PFSK-1 (cell line): ENCODE data around the gene GNB5.

Source experiments
- FOXP2 ChIP-seq: optimal IDR thresholded peaks from 2 replicates; pipeline ENCODE3; 2011; ENCODE audit warnings: borderline replicate concordance, control low read depth, inconsistent platforms; ENCODE audit not compliant: insufficient read depth; ENCODE audit errors: extremely low read length, extremely low read depth
- POLR2AphosphoS5 ChIP-seq: IDR thresholded peaks from 2 replicates; pipeline ENCODE4 v1.6.1; 2012; ENCODE audit warnings: low read depth, mild to moderate bottlenecking, control low read depth, low read length, moderate library complexity
- SIN3A ChIP-seq: IDR thresholded peaks from 2 replicates; pipeline ENCODE4 v1.6.1; 2012; ENCODE audit warnings: mild to moderate bottlenecking, low read length, moderate library complexity, borderline replicate concordance; ENCODE audit not compliant: insufficient read depth
- TAF1 ChIP-seq: IDR thresholded peaks from 2 replicates; pipeline ENCODE4 v1.6.1; 2012; ENCODE audit warnings: low read length, control low read depth, borderline replicate concordance; ENCODE audit not compliant: insufficient read depth
- TF ChIP-seq, protein P1 (sequence below), 2 experiments: IDR thresholded peaks; 2 replicates each; pipeline versions ENCODE4 v1.6.1 to v1.8.0; 2011 to 2012; ENCODE audit warnings: low read depth in 2 of 2, low read length in 2 of 2, control low read depth in 1 of 2, inconsistent platforms in 1 of 2, mild to moderate bottlenecking in 1 of 2, moderate library complexity in 1 of 2; ENCODE audit not compliant: insufficient read depth in 1 of 2

Gene GNB5

GRCh38 chr15:52082197-52083036 lies 108.8 kb downstream of the GNB5 start:
- TF ChIP-seq SIN3A (no peak), TAF1 (no peak), POLR2AphosphoS5 (no peak), FOXP2 (no peak)
- TF ChIP-seq, protein P1, sequence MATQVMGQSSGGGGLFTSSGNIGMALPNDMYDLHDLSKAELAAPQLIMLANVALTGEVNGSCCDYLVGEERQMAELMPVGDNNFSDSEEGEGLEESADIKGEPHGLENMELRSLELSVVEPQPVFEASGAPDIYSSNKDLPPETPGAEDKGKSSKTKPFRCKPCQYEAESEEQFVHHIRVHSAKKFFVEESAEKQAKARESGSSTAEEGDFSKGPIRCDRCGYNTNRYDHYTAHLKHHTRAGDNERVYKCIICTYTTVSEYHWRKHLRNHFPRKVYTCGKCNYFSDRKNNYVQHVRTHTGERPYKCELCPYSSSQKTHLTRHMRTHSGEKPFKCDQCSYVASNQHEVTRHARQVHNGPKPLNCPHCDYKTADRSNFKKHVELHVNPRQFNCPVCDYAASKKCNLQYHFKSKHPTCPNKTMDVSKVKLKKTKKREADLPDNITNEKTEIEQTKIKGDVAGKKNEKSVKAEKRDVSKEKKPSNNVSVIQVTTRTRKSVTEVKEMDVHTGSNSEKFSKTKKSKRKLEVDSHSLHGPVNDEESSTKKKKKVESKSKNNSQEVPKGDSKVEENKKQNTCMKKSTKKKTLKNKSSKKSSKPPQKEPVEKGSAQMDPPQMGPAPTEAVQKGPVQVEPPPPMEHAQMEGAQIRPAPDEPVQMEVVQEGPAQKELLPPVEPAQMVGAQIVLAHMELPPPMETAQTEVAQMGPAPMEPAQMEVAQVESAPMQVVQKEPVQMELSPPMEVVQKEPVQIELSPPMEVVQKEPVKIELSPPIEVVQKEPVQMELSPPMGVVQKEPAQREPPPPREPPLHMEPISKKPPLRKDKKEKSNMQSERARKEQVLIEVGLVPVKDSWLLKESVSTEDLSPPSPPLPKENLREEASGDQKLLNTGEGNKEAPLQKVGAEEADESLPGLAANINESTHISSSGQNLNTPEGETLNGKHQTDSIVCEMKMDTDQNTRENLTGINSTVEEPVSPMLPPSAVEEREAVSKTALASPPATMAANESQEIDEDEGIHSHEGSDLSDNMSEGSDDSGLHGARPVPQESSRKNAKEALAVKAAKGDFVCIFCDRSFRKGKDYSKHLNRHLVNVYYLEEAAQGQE (IDR thresholded peaks at IDR 0.05; ENCODE audit: insufficient read depth in 1 of 2, low read depth in 2 of 2, low read length in 2 of 2): no peak

- TF ChIP-seq TAF1 (no peak), SIN3A (no peak), FOXP2 (no peak), POLR2AphosphoS5 (no peak)
- TF ChIP-seq, protein P1 (IDR thresholded peaks at IDR 0.05; ENCODE audit: insufficient read depth in 1 of 2, low read depth in 2 of 2, low read length in 2 of 2): no peak
Measured at GRCh38 chr15:52080706-52081392, 110.3 kb downstream of the GNB5 start.

GRCh38 chr15:52080031-52080430 lies 111.2 kb downstream of the GNB5 start:
- TF ChIP-seq, protein P1 (IDR thresholded peaks at IDR 0.05; ENCODE audit: insufficient read depth in 1 of 2, low read depth in 2 of 2, low read length in 2 of 2): no peak
- TF ChIP-seq POLR2AphosphoS5: no peak

DNA sequence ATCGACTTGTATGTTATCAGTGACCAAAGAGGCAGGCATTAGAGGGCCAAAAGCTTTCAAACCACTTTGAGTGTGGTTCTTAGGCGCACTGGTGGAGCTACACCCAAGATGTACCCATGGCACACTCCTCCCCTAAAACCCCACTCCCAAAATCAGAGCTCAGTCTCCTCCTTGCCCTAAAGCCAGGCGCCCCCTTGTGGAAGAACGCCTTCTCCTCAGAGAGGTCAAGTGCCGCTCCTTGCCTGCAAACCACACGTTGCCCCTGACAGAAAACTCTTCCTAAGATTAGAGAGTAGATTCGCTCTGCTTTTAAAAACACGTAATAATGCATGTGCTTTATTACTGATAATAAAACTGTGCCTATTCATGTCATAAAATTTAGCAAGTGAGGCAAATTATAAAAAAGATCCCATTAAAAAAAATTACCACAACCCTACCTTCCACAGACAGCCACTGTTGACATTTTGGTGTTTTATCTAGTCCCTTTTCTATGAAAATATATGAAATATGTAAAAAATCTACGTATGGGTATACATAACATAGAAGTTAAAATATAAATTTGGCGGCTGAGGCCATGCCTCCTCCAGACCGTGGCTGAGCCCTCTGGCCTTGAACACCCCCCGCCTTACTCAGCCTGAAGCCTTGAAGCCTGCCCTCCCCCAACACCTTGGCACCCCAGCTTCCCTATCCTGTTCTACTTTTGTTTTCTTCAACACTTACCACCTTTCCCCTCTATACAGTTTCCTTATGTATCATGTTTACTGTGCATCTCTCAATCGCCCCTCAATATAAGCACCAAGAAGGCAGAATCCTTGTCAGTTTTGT lies 112.1 kb downstream of the GNB5 start:
- TF ChIP-seq SIN3A: no peak
- TF ChIP-seq TAF1: no peak
- no peak for TF ChIP-seq FOXP2
- no peak for TF ChIP-seq POLR2AphosphoS5
- TF ChIP-seq, protein P1 (IDR thresholded peaks at IDR 0.05; ENCODE audit: insufficient read depth in 1 of 2, low read depth in 2 of 2, low read length in 2 of 2): no peak
